ENCODE measurements around the gene ADAMTS14. TPM values are rescaled to one million over a fixed set of nuclear protein-coding genes. Genes with fewer than 3 reads are reported as not detected.

The ADAMTS14 gene
- total RNA-seq, 1 donor from 2014 or later: 29.8 TPM

DNA sequence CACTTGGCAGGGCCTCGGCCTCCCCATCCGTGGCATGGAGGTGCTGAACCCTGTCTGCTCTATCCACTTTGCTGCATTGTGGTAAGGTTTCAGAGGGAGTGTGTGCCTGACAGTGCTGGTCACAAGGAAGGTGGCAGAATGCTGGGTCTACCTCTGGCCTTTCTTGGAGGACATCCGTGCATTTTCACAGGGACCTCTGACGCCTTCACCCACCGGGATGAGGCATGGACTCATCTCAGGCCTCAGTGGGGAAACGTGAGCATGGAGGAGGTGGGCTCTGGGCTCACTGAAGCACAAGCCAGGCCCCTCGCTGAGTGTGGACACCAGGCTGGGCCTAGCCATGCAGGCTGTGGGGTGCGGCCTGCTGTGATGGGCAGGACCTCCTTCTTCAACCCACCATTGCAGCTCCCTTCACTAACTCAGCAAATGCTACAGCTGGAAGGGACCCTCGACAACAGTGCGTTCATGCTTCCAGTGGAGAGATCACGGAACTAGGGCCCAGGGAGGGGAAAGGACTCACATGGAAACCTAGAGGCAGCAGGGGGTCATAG, 104.2 kb downstream of the ADAMTS14 start:
- no peak for TF ChIP-seq CTCF (IDR thresholded peaks at IDR 0.05; ENCODE audit: partially characterized antibody, unreplicated experiment)
- Mint-ChIP-seq H3K4me1 (ENCODE audit: low read depth, unreplicated experiment) (peaks cover 2% of the 10 kb centered on the region), H3K4me3 (ENCODE audit: unreplicated experiment) (no peak overlapping the region), H3K9me3 (ENCODE audit: unreplicated experiment) (peaks cover 11% of the 10 kb centered on the region), H3K27ac (ENCODE audit: unreplicated experiment) (no peak overlapping the region), H3K27me3 (ENCODE audit: unreplicated experiment) (peaks cover 12% of the 10 kb centered on the region), H3K36me3 (ENCODE audit: unreplicated experiment) (peaks cover 5% of the 10 kb centered on the region)
- DNase-seq: no peak

GRCh38 chr10:70777063-70777875, 105.0 kb downstream of the ADAMTS14 start:
- no peak overlapping the region for H3K4me3 Mint-ChIP-seq (ENCODE audit: unreplicated experiment)
- H3K27me3 Mint-ChIP-seq (ENCODE audit: unreplicated experiment): peaks cover 9% of the 10 kb centered on the region
- H3K27ac Mint-ChIP-seq (ENCODE audit: unreplicated experiment): no peak overlapping the region
- no peak for DNase-seq
- peaks cover 2% of the 10 kb centered on the region for H3K4me1 Mint-ChIP-seq (ENCODE audit: low read depth, unreplicated experiment)
- H3K36me3 Mint-ChIP-seq (ENCODE audit: unreplicated experiment): peaks cover 5% of the 10 kb centered on the region
- H3K9me3 Mint-ChIP-seq (ENCODE audit: unreplicated experiment): peaks cover 6% of the 10 kb centered on the region
- no peak for TF ChIP-seq CTCF (IDR thresholded peaks at IDR 0.05; ENCODE audit: partially characterized antibody, unreplicated experiment)

- H3K9me3 Mint-ChIP-seq (ENCODE audit: unreplicated experiment): peaks cover 6% of the 10 kb centered on the region
- TF ChIP-seq CTCF (IDR thresholded peaks at IDR 0.05; ENCODE audit: partially characterized antibody, unreplicated experiment): no peak
- H3K4me1 Mint-ChIP-seq (ENCODE audit: low read depth, unreplicated experiment): peaks cover 2% of the 10 kb centered on the region
- H3K27ac Mint-ChIP-seq (ENCODE audit: unreplicated experiment): no peak overlapping the region
- H3K4me3 Mint-ChIP-seq (ENCODE audit: unreplicated experiment): no peak overlapping the region
- H3K36me3 Mint-ChIP-seq (ENCODE audit: unreplicated experiment): peaks cover 1% of the 10 kb centered on the region
- H3K27me3 Mint-ChIP-seq (ENCODE audit: unreplicated experiment): peaks cover 9% of the 10 kb centered on the region
- no peak for DNase-seq
Observed at GRCh38 chr10:70778267-70778924, 106.1 kb downstream of the ADAMTS14 start.

DNA sequence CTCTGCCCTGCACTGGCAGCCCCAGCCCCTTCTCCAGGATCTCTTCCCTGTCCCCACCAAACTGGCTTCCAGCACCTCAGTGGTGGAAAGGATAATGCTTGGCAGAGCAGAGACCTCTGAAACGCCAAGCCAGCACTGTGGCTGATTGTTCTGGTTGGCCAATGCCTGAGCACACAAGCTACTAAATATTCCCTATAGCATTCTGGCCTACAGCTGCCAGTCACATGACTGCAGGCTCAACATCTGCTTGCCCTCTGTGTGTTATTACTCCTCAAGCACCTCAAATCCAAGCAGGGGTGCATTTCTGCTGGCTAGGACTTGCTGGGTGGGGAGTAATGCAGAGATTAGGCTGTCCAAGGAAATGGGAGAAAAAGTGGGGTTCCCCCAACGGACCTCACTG, 106.8 kb downstream of the ADAMTS14 start:
- Mint-ChIP-seq H3K4me3 (ENCODE audit: unreplicated experiment) (no peak overlapping the region), H3K27ac (ENCODE audit: unreplicated experiment) (peak overlapping the region; percentile 79), H3K4me1 (ENCODE audit: low read depth, unreplicated experiment) (peaks cover 2% of the 10 kb centered on the region), H3K36me3 (ENCODE audit: unreplicated experiment) (no peaks in the 10 kb centered on the region), H3K27me3 (ENCODE audit: unreplicated experiment) (peaks cover 8% of the 10 kb centered on the region), H3K9me3 (ENCODE audit: unreplicated experiment) (peaks cover 6% of the 10 kb centered on the region)
- DNase-seq: no peak
- TF ChIP-seq CTCF (IDR thresholded peaks at IDR 0.05; ENCODE audit: partially characterized antibody, unreplicated experiment): no peak

Data from glutamatergic neuron (in vitro differentiated cells).